ENCODE measurements around the gene KCNN4. TPM values are rescaled to one million over a fixed set of nuclear protein-coding genes. Genes with fewer than 3 reads are reported as not detected.

KCNN4 gene
- total RNA-seq, 3 donors from 2014 or later = 14.9 to 36.2 (median 36.1) TPM

- Histone ChIP-seq H3K4me3 (no peak overlapping the region), H3K4me1 (ENCODE audit: low read depth) (peaks cover 12% of the 10 kb centered on the region), H3K36me3 (ENCODE audit: low read depth) (no peaks in the 10 kb centered on the region), H3K9me3 (no peaks in the 10 kb centered on the region)
- intact Hi-C loops (cut with DNase I, micrococcal nuclease) = no loop called here
- DNase-seq (no peak), ATAC-seq (no peak)
- TF ChIP-seq CTCF (IDR thresholded peaks at IDR 0.05) = no peak
These were observed 19.8 kb downstream of the KCNN4 start for GRCh38 chr19:43760941-43761340.

GRCh38 chr19:43759515-43759914 lies 21.3 kb downstream of the KCNN4 start:
- DNase-seq = no peak
- no peak for TF ChIP-seq CTCF (IDR thresholded peaks at IDR 0.05)
- no peak for ATAC-seq
- H3K36me3 ChIP-seq (ENCODE audit: low read depth) = peaks cover 4% of the 10 kb centered on the region
- H3K4me3 ChIP-seq = no peak overlapping the region
- no peaks in the 10 kb centered on the region for H3K9me3 ChIP-seq
- H3K4me1 ChIP-seq (ENCODE audit: low read depth) = peaks cover 3% of the 10 kb centered on the region
- intact Hi-C loops (cut with DNase I, micrococcal nuclease) = no loop called here

- DNase-seq (peak; percentile 89 to 91 (median 90)), ATAC-seq (peak; percentile 55)
- H3K4me1 ChIP-seq (ENCODE audit: low read depth) = peaks cover 16% of the 10 kb centered on the region
- TF ChIP-seq CTCF (IDR thresholded peaks at IDR 0.05) = no peak
- peak overlapping the region; percentile 45 for H3K4me3 ChIP-seq
- no peaks in the 10 kb centered on the region for H3K9me3 ChIP-seq
- intact Hi-C loops (cut with DNase I, micrococcal nuclease) = no loop called here
- H3K36me3 ChIP-seq (ENCODE audit: low read depth) = peaks cover 5% of the 10 kb centered on the region
These were observed 25.4 kb downstream of the KCNN4 start for GRCh38 chr19:43755256-43755801.

DNA sequence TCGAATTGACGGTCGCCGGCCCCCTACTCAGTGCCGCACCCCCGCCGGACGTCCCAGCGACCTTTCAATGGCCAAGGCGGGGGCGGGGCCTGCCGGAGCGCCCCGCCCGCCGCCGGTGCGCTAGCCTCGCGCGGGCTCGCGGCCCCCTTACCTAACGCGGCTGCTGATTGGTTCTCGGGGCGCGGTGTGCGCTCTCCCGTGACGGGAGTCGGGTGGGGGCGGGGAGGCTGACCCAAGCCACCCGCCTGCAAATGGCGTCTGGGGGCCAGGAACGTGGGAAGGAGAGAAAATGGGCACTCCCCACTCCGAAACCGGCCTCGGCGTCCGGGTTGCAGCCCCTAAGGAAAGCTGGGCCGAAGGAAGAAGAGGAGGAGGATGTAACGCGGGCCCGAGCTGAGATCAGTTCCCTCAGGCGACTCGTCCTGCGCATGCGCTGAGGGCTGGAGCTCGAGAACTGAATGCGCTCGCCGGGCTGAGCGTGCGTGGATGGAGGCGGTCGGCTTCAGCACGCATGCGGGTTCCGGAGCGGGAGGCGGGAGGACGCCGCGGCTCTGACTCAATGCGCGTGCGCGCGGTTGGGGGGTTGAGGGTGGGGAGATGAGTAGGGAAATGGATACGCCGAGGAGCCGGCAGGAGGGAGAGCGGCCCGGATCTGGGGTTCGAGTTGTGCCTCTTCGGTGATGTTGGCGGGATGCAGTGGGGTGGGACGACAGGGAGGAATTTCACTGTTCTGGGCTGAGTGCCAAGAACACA lies 26.1 kb downstream of the KCNN4 start, which contains the start of gene SMG9:
SMG9 (minus strand) TSS at position 460 of the 753 bp plus-strand sequence. CDS start 4,221 bp downstream, outside the sequence.
- Histone ChIP-seq H3K4me1 (ENCODE audit: low read depth) (peaks cover 16% of the 10 kb centered on the region), H3K4me3 (peak within 1 kb of the TSS; percentile 45), H3K9me3 (no peaks in the 10 kb centered on the region), H3K36me3 (ENCODE audit: low read depth) (peaks cover 11% of the 10 kb centered on the region)
- peak; percentile 89 for ATAC-seq
- DNase-seq = peak; percentile 95 to 99 (median 99)
- intact Hi-C loops (cut with DNase I, micrococcal nuclease) = no loop called here
- no peak for TF ChIP-seq CTCF (IDR thresholded peaks at IDR 0.05)

GRCh38 chr19:43754253-43754502 lies 26.6 kb downstream of the KCNN4 start:
- TF ChIP-seq CTCF (IDR thresholded peaks at IDR 0.05) = no peak
- H3K9me3 ChIP-seq = no peaks in the 10 kb centered on the region
- peak overlapping the region; percentile 45 for H3K4me3 ChIP-seq
- DNase-seq = no peak
- H3K36me3 ChIP-seq (ENCODE audit: low read depth) = peaks cover 11% of the 10 kb centered on the region
- no peak for ATAC-seq
- H3K4me1 ChIP-seq (ENCODE audit: low read depth) = peaks cover 16% of the 10 kb centered on the region
- intact Hi-C loops (cut with DNase I, micrococcal nuclease) = no loop called here
